Measurements from ENCODE around the gene EIF3B. TPM values are rescaled to one million over a fixed set of nuclear protein-coding genes. Genes with fewer than 3 reads are reported as not detected.
A peak's percentile ranks its signal among the peaks of the same experiment; 100 is the strongest.

EIF3B gene
- total RNA-seq, 2 experiments from 2014 or later = 181 to 225 TPM

DNA sequence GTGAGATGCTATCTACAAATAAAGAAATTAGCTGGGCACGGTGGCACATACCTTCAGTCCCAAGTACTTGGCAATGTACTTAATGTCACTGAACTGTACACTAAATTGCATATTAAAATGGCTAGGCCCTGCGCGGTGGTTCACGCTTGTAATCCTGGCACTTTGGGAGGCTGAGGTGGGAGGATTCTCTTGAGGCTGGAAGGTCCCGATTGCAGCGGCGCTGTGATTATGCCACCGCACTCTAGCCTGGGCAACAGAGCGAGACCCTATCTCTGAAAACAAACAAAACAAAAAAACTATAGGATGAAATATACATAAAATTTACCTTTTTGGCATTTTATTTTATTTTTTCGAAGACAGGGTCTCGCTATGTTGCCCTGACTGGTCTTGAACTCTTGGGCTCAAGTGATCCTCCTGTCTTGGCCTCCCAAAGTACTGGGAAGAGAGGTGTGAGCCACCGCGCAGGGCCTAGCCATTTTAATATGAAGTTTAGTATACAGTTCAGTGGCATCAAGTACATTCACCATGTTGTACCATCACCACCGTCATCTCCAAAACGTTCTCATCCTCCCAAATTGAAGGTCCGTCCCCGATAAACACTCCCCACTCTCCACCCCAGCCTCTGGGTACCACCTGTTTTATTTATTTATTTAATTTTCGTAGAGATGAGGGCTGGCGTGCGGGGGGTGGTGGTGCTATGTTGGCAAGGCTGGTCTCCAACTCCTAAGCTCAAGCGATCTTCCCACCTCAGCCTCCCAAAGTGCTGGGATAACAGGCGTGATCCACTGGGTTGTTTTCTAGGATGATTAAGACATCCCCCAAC lies 1.3 kb upstream of the EIF3B start:
- H4K20me1 ChIP-seq (ENCODE audit: insufficient read depth, low read length) = peaks cover 22% of the 10 kb centered on the region
- TSS peak; percentile 88 for BruUV-seq (replicated peaks)
- H3K4me1 ChIP-seq (ENCODE audit: insufficient read depth, low read length, poor library complexity, severe bottlenecking) = peaks cover 20% of the 10 kb centered on the region
- H3K4me3 ChIP-seq (ENCODE audit: low read depth, low read length, poor library complexity, severe bottlenecking) = peak overlapping the region; percentile 91
- ChIA-PET CTCF (ENCODE audit: unreplicated experiment) (interaction anchor here (0.7 kb wide), 1 partner anchor 116 kb away, joined by 3 read pairs; no protein-coding TSS in a partner anchor), POLR2A (interaction anchor here (0.7 to 1.2 kb wide), 4 partner anchors 16 to 187 kb away, joined by 3 to 5 read pairs (median 3); no protein-coding TSS in a partner anchor)
- no peak for DNase-seq (ENCODE audit: low spot score)
- H3K4me2 ChIP-seq (ENCODE audit: low read length) = peak overlapping the region; percentile 73
- peak overlapping the region; percentile 79 for H3K27ac ChIP-seq (ENCODE audit: low read depth, low read length, poor library complexity, severe bottlenecking)
- H3K9me2 ChIP-seq (ENCODE audit: insufficient read depth, low read length) = no peaks in the 10 kb centered on the region
- H3K9me3 ChIP-seq (ENCODE audit: low read length) = no peaks in the 10 kb centered on the region
- peaks cover 53% of the 10 kb centered on the region for H3K79me2 ChIP-seq (ENCODE audit: insufficient read depth, low read depth, low read length)
- H2AFZ ChIP-seq (ENCODE audit: low read length) = peak overlapping the region; percentile 89; the same call in 1 of the 2 replicates
- H3K36me3 ChIP-seq (ENCODE audit: insufficient read depth, low read length) = peaks cover 25% of the 10 kb centered on the region
- TF ChIP-seq EZH2phosphoT487 (IDR thresholded peaks at IDR 0.05; ENCODE audit: borderline replicate concordance, low read depth, low read length) = no peak
- TF ChIP-seq, protein P1, sequence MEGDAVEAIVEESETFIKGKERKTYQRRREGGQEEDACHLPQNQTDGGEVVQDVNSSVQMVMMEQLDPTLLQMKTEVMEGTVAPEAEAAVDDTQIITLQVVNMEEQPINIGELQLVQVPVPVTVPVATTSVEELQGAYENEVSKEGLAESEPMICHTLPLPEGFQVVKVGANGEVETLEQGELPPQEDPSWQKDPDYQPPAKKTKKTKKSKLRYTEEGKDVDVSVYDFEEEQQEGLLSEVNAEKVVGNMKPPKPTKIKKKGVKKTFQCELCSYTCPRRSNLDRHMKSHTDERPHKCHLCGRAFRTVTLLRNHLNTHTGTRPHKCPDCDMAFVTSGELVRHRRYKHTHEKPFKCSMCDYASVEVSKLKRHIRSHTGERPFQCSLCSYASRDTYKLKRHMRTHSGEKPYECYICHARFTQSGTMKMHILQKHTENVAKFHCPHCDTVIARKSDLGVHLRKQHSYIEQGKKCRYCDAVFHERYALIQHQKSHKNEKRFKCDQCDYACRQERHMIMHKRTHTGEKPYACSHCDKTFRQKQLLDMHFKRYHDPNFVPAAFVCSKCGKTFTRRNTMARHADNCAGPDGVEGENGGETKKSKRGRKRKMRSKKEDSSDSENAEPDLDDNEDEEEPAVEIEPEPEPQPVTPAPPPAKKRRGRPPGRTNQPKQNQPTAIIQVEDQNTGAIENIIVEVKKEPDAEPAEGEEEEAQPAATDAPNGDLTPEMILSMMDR (conservative IDR thresholded peaks at IDR 0.05; ENCODE audit: low read length) = no peak
- intact Hi-C loops (cut with micrococcal nuclease; ENCODE audit: unreplicated experiment) = loop anchor here (10.0 kb wide), 1 partner anchor 779 kb away; the partner anchor contains the start of gene PSMG3

DNA sequence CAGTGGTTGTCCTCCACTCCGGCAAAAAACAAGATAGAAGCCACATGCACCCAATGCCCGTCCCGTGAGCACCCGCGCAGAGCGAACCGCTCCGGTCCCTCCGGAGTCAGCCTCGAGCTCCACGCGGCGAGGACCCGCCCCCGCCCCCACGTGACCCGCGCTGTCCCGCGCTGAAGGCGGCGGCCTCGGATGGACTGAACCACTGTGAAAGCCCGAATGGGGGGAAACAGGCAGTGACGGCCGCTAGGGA lies 766 bp upstream of the EIF3B start:
- no peaks in the 10 kb centered on the region for H3K9me2 ChIP-seq (ENCODE audit: insufficient read depth, low read length)
- H2AFZ ChIP-seq (ENCODE audit: low read length) = peak overlapping the region; percentile 89
- POLR2A ChIA-PET = interaction anchor here (1.0 to 1.2 kb wide), 3 partner anchors 16 to 114 kb away, joined by 3 to 5 read pairs (median 3); no protein-coding TSS in a partner anchor
- H3K79me2 ChIP-seq (ENCODE audit: insufficient read depth, low read depth, low read length) = peaks cover 58% of the 10 kb centered on the region
- H3K9me3 ChIP-seq (ENCODE audit: low read length) = no peaks in the 10 kb centered on the region
- H3K36me3 ChIP-seq (ENCODE audit: insufficient read depth, low read length) = peaks cover 30% of the 10 kb centered on the region
- TF ChIP-seq, protein P1 (conservative IDR thresholded peaks at IDR 0.05; ENCODE audit: low read length) = no peak
- TF ChIP-seq EZH2phosphoT487 (IDR thresholded peaks at IDR 0.05; ENCODE audit: borderline replicate concordance, low read depth, low read length) = no peak
- peak overlapping the region; percentile 73 for H3K4me2 ChIP-seq (ENCODE audit: low read length)
- peak; percentile 94 for DNase-seq (ENCODE audit: low spot score)
- H3K4me1 ChIP-seq (ENCODE audit: insufficient read depth, low read length, poor library complexity, severe bottlenecking) = peaks cover 20% of the 10 kb centered on the region
- no TSS peak for BruUV-seq (replicated peaks)
- H4K20me1 ChIP-seq (ENCODE audit: insufficient read depth, low read length) = peaks cover 24% of the 10 kb centered on the region
- H3K4me3 ChIP-seq (ENCODE audit: low read depth, low read length, poor library complexity, severe bottlenecking) = peak overlapping the region; percentile 91
- peak overlapping the region; percentile 79 for H3K27ac ChIP-seq (ENCODE audit: low read depth, low read length, poor library complexity, severe bottlenecking)
- CTCF ChIA-PET (ENCODE audit: unreplicated experiment) = interaction anchor here (0.7 kb wide), 1 partner anchor 116 kb away, joined by 3 read pairs; no protein-coding TSS in a partner anchor
- intact Hi-C loops (cut with micrococcal nuclease; ENCODE audit: unreplicated experiment) = loop anchor here (2.0 to 10.0 kb wide), 2 partner anchors 53 to 779 kb away; partner anchors contain the start of gene PSMG3

Measured in OCI-LY7 (cell line).